DND-41 (cell line): ENCODE results near the gene DLK2.

ENCODE experiments used
- ATAC-seq: fragments of 200-7000 bp; cut with Tn5 transposase; 3 replicates; pipeline ENCODE4 v1.9.1; 2021; ENCODE audit warnings: low read depth; ENCODE audit not compliant: insufficient read depth
- DNase-seq: peaks from one replicate; pipeline ENCODE4 v3.0.0-alpha.2; 2020
- H2AFZ ChIP-seq: 2 replicates; pipeline ENCODE4 v1.6.0; 2012; ENCODE audit warnings: low read depth, low read length
- H3K27ac ChIP-seq: 2 replicates; pipeline ENCODE4 v1.5.1; 2012; ENCODE audit warnings: low read length, inconsistent platforms
- H3K27me3 ChIP-seq: fragments of 200-600 bp; sonication (generic); 2 replicates; pipeline ENCODE4 v1.6.0; 2012; ENCODE audit warnings: low read length, mild to moderate bottlenecking, inconsistent platforms; ENCODE audit not compliant: insufficient read depth, poor library complexity
- H3K36me3 ChIP-seq: 2 replicates; pipeline ENCODE4 v1.5.1; 2012; ENCODE audit warnings: low read length, inconsistent platforms; ENCODE audit not compliant: insufficient read depth
- H3K4me1 ChIP-seq: 2 replicates; pipeline ENCODE4 v1.5.1; 2012; ENCODE audit warnings: mild to moderate bottlenecking, low read length; ENCODE audit not compliant: insufficient read depth
- H3K4me2 ChIP-seq: 2 replicates; pipeline ENCODE4 v1.6.0; 2012; ENCODE audit warnings: mild to moderate bottlenecking, moderate library complexity, low read length, inconsistent platforms; ENCODE audit not compliant: insufficient read depth
- H3K4me3 ChIP-seq, 2 experiments: fragments of 200-600 bp in 1 of 2; shearing (Covaris generic) in 1 of 2; 2 replicates each; pipeline ENCODE4 v1.5.1; 2012 to 2016; ENCODE audit warnings: inconsistent platforms in 2 of 2, low read length in 2 of 2, mild to moderate bottlenecking in 2 of 2, low read depth in 1 of 2, moderate library complexity in 1 of 2
- H3K79me2 ChIP-seq: 2 replicates; pipeline ENCODE4 v1.6.0; 2012; ENCODE audit warnings: low read length, inconsistent platforms; ENCODE audit not compliant: insufficient read depth
- H3K9ac ChIP-seq: 2 replicates; pipeline ENCODE4 v1.6.0; 2012; ENCODE audit warnings: low read depth, mild to moderate bottlenecking, inconsistent platforms, low read length, moderate library complexity
- H3K9me3 ChIP-seq: 2 replicates; pipeline ENCODE4 v1.5.1; 2012; ENCODE audit warnings: low read length, moderate library complexity, mild to moderate bottlenecking, inconsistent platforms; ENCODE audit not compliant: insufficient read depth, severe bottlenecking
- H4K20me1 ChIP-seq: 2 replicates; pipeline ENCODE4 v1.6.0; 2012; ENCODE audit warnings: low read length; ENCODE audit not compliant: insufficient read depth
- CTCF ChIP-seq: IDR thresholded peaks from 2 replicates; pipeline ENCODE4 v1.5.1; 2012; ENCODE audit warnings: borderline replicate concordance, low read length, moderate library complexity, mild to moderate bottlenecking; ENCODE audit not compliant: poor library complexity, severe bottlenecking; ENCODE audit errors: extremely low read depth
- EZH2 ChIP-seq: IDR thresholded peaks from 3 replicates; pipeline ENCODE4 v1.6.1; 2012; ENCODE audit warnings: borderline replicate concordance, low read depth, mild to moderate bottlenecking, moderate library complexity, low read length, inconsistent platforms; ENCODE audit not compliant: severe bottlenecking

The DLK2 gene

DNA sequence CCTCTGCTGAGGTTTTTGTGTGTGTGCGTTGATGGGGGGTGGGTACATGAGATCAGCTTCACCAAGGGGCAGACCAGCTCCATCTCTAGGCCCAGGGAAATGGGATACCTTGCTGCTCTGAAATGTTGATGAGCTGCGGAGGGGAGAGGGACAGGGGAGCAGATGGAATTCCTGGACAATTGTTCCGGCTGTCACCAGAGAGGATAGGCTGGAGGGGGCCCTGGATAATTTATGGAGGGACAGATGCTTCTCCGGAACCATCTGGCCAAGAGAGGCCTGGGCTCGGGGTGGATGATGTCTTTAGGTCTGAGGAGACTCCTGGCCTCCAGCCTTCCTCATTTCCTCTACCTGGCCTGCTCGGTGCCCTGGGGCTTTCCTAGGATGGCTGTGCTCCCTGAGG lies 20.2 kb upstream of the DLK2 start:
- no peak overlapping the region for H3K4me3 ChIP-seq
- H3K27ac ChIP-seq = no peak overlapping the region
- H3K36me3 ChIP-seq = no peaks in the 10 kb centered on the region
- no peak overlapping the region for H3K9ac ChIP-seq
- no peaks in the 10 kb centered on the region for H3K27me3 ChIP-seq
- H3K79me2 ChIP-seq = peaks cover 23% of the 10 kb centered on the region
- H3K4me1 ChIP-seq = peaks cover 28% of the 10 kb centered on the region
- ATAC-seq = no peak
- H3K4me2 ChIP-seq = no peak overlapping the region
- no peaks in the 10 kb centered on the region for H3K9me3 ChIP-seq
- no peak overlapping the region for H2AFZ ChIP-seq
- DNase-seq = no peak
- TF ChIP-seq CTCF (no peak), EZH2 (no peak)
- H4K20me1 ChIP-seq = no peaks in the 10 kb centered on the region

DNA sequence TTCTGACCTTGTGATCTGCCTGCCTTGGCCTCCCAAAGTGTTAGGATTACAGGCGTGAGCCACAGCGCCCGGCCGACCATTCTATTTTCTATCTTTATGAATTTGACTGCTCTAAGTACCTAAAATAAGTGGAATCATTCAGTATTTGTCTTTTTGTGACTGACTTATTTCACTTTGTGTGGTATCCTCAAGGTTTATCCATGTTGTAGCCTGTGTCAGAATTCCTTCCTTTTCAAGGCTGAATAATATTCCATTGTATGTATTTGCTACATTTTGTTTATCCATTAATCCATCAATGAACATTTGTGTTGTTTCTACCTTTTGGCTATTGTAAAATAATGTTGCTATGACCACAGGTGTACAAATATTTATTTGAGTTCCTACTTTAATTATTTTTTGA lies 17.2 kb upstream of the DLK2 start:
- peaks cover under 1% of the 10 kb centered on the region; the same call in 1 of the 2 replicates for H3K79me2 ChIP-seq
- H3K4me1 ChIP-seq = peaks cover 10% of the 10 kb centered on the region
- H3K36me3 ChIP-seq = no peaks in the 10 kb centered on the region
- TF ChIP-seq CTCF (no peak), EZH2 (no peak)
- no peak overlapping the region for H3K9ac ChIP-seq
- DNase-seq (no peak), ATAC-seq (no peak)
- H4K20me1 ChIP-seq = no peaks in the 10 kb centered on the region
- H3K27me3 ChIP-seq = no peaks in the 10 kb centered on the region
- no peak overlapping the region for H3K27ac ChIP-seq
- no peak overlapping the region for H3K4me2 ChIP-seq
- no peaks in the 10 kb centered on the region for H3K9me3 ChIP-seq
- no peak overlapping the region for H2AFZ ChIP-seq
- H3K4me3 ChIP-seq = no peak overlapping the region

- ATAC-seq = no peak
- Histone ChIP-seq H3K4me1 (peaks cover 1% of the 10 kb centered on the region; the same call in 1 of the 2 replicates), H3K4me2 (no peak overlapping the region), H3K36me3 (no peaks in the 10 kb centered on the region), H3K27me3 (peaks cover 2% of the 10 kb centered on the region), H3K4me3 (no peak overlapping the region), H3K27ac (no peak overlapping the region), H3K9ac (no peak overlapping the region), H3K9me3 (no peaks in the 10 kb centered on the region), H3K79me2 (no peaks in the 10 kb centered on the region), H4K20me1 (no peaks in the 10 kb centered on the region), H2AFZ (no peak overlapping the region)
- TF ChIP-seq EZH2 (no peak), CTCF (no peak)
- DNase-seq = no peak
Observed at GRCh38 chr6:43471399-43471798, 16.1 kb upstream of the DLK2 start.

DNA sequence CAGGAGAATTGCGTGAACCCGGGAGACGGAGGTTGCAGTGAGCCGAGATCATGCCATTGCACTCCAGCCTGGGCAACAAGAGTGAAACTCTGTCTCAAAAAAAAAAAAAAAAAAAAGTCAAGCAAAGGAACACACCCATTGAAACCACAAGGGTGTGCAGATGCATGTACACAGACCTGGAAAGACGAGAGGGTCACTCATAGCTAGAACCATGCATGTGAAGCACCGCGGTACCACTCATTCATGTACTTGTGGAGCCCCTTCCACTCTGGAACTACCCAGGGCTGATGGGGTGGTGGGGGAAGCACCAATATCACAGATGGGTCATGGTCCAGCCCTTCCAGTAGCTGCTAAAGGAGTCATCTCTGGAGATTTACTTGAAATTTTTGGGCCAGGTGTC lies 14.6 kb upstream of the DLK2 start:
- Histone ChIP-seq H4K20me1 (no peaks in the 10 kb centered on the region), H3K9ac (no peak overlapping the region), H3K9me3 (no peaks in the 10 kb centered on the region), H3K4me1 (no peaks in the 10 kb centered on the region), H3K27me3 (peaks cover 3% of the 10 kb centered on the region), H3K27ac (no peak overlapping the region), H3K4me2 (no peak overlapping the region), H3K79me2 (no peaks in the 10 kb centered on the region), H3K36me3 (no peaks in the 10 kb centered on the region), H3K4me3 (no peak overlapping the region), H2AFZ (no peak overlapping the region)
- DNase-seq (no peak), ATAC-seq (no peak)
- TF ChIP-seq EZH2 = no peak
- no peak for TF ChIP-seq CTCF
